GM12872 (cell line): ENCODE measurements around the gene ZCCHC4.

Experiments used
- TF ChIP-seq, protein P1 (sequence below): IDR thresholded peaks from 3 replicates; pipeline ENCODE4 v1.5.1; 2011; ENCODE audit warnings: low read depth, mild to moderate bottlenecking, low read length, moderate library complexity; ENCODE audit not compliant: insufficient read depth

The ZCCHC4 gene

DNA sequence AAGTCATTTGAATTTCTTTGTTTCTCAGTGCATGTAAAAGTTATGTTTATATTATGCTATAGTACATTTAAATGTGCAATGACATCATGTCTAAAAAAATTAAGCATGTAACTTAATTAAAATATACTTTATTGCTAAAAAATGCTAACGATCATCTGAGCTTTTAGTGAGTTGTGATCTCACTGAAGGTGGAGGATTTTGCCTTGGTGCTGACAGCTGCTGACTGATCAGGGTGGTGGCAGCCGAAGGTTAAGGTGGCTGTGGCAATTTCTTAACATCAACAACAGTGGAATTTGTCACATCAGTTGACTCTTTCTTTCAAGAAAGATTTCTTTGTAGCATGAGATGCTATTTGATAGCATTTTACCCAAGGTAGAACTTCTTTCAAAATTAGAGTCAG lies 71.1 kb downstream of the ZCCHC4 start:
- TF ChIP-seq, protein P1, sequence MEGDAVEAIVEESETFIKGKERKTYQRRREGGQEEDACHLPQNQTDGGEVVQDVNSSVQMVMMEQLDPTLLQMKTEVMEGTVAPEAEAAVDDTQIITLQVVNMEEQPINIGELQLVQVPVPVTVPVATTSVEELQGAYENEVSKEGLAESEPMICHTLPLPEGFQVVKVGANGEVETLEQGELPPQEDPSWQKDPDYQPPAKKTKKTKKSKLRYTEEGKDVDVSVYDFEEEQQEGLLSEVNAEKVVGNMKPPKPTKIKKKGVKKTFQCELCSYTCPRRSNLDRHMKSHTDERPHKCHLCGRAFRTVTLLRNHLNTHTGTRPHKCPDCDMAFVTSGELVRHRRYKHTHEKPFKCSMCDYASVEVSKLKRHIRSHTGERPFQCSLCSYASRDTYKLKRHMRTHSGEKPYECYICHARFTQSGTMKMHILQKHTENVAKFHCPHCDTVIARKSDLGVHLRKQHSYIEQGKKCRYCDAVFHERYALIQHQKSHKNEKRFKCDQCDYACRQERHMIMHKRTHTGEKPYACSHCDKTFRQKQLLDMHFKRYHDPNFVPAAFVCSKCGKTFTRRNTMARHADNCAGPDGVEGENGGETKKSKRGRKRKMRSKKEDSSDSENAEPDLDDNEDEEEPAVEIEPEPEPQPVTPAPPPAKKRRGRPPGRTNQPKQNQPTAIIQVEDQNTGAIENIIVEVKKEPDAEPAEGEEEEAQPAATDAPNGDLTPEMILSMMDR, result no peak

DNA sequence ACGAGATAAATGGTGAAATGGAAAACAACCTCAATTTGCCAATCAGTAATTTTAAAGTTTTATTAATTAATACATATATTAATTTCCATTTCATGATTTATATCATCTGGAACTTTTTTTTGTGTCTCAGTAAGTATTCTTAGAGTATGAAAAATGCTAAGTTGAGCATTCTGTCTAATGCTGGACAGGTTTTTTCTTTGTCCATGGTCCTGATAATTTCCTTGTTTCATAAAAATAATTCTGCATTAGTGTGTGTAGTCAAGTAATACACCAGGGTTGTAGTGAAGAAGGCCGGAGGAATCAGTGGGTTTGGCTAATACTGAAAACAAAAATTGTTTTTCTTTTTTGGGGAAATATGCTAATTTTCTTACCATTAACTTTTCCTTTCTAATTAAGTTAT lies 74.4 kb downstream of the ZCCHC4 start:
- TF ChIP-seq, protein P1, result no peak

DNA sequence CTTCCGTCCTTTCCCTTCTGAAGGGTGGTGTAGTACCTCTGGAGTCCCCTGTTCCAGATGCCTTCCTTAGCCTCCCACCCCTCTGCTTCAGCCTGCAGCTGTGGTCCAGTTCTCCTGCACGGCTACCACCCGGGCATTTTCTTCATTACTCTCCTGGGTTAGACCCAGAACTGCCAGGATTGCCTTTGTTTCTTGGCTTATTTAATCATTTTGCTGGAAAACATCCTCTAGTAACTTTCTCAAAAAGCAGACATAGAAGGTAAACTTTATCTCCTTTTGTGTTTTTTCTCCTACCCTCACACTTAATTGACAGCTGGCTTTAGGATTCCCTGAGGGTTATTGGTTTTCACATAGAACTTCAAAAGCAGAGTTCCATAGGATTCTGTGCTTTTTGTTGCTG lies 84.7 kb downstream of the ZCCHC4 start:
- TF ChIP-seq, protein P1, result no peak

DNA sequence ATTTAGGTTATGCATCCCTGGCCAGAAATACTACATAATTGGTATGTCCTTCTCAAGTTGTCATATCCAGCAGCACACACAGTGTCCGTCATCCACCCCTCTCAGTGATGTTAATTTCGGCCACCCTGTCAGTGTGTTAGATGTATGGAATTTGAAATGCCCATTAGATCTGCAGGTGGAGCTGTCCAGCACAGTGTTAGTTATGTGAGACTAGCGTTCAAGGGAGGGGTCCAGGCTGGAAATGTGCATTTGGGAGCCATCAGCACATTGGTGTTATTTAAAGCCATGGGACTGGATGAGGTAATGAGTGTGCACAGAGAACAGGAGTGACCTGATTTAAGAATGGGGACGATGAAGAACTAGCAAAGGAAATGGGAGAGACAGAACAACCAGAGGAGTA lies 86.9 kb downstream of the ZCCHC4 start:
- TF ChIP-seq, protein P1, result no peak

DNA sequence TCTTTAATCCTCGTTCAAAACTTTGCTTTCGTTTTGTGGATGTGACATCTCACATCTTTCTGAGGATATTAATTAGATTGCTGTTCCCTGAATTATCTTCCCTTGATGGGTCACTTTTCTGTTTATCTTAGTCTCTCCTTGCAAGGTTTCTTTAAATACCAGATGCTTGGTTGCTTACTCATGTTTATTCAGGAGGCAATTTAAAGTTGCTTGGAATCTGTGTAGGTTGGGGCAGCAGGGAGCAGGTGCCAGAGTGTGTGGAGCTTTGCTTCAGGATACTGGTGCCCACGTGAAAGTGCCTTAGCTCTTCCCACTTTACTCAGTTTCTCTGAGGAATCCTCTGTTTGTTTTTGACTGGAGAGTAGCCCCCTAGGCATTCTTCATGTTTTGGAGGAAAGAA lies 88.5 kb downstream of the ZCCHC4 start:
- TF ChIP-seq, protein P1, result no peak

DNA sequence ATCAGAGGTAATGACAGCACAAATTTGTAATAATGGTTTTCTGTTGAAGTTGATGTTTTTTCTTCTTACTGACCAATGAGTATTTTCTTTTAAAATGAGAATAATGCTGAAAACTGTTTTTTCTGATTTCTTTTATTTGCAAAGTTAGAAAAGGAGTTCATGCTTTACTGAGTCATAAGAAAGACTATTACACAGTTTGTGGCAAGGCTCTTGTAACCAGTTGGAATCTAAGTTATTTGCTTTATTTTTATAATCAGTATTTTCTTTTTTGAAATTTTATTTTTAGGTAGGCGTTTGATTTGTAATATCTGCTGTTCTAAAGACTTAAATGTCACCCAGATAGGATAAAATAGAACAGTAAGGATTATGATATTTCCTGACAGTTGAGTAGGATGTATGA lies 89.9 kb downstream of the ZCCHC4 start:
- TF ChIP-seq, protein P1, result no peak

DNA sequence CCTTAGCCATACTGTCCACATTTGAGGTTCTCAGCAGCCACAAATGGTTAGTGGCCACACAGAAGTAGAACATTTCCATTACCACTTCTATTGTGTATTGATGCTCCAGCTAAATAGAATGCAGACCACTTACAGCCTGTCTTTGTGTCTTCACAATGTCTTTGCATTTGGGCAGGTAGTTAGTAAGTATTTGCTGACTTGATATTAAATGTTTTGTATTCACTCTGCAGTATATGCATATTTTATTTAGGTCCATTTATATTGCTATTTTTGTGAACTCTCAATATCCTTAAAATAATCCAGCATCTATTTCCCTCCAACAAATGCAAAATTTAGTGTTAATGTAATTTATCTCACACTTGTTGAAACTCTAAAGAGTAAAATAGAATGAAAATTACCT lies 91.1 kb downstream of the ZCCHC4 start:
- TF ChIP-seq, protein P1, result no peak

DNA sequence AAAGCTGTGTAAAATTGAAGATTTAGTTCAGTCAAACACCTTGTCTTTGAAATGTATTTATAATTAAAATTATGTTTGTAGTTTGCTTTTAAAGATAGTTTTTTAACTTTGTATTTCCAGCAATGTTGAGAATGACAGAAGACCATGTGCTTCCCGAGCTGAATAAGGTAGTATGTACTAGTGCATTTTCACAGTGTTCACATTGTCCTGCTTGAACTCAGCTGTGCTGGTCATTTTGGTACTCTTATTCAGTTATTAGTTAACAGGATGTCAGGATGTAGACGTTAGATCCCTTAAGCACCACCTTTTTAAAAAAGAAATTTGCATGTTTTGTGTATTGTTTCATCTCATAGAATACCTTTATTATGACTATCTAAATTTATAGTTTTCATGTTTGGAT lies 92.9 kb downstream of the ZCCHC4 start:
- TF ChIP-seq, protein P1, result no peak
